NCI-H82 treated with DMSO at 0.1 percent for 48 hours (cell line): ENCODE results near the gene STAB2.

Experiments used
- DNase-seq: peaks from one replicate; lab custom pipeline; 2025; ENCODE audit not compliant: unreplicated experiment; lab: John Stamatoyannopoulos, UW

STAB2 gene

GRCh38 chr12:103742349-103742932, 155.4 kb downstream of the STAB2 start:
- no peak for DNase-seq

- DNase-seq = no peak
Observed at GRCh38 chr12:103743788-103744187, 156.7 kb downstream of the STAB2 start.

GRCh38 chr12:103745962-103746361, 158.9 kb downstream of the STAB2 start:
- DNase-seq = no peak

GRCh38 chr12:103748002-103748401, 160.9 kb downstream of the STAB2 start:
- no peak for DNase-seq

- DNase-seq = no peak
Observed at GRCh38 chr12:103748875-103749274, 161.8 kb downstream of the STAB2 start.

- DNase-seq = no peak
Observed at GRCh38 chr12:103751171-103751570, 164.1 kb downstream of the STAB2 start.

GRCh38 chr12:103751600-103751999, 164.5 kb downstream of the STAB2 start:
- DNase-seq = no peak

- DNase-seq = no peak
Observed at GRCh38 chr12:103755425-103755824, 168.4 kb downstream of the STAB2 start.

- no peak for DNase-seq
Observed at GRCh38 chr12:103756443-103756842, 169.4 kb downstream of the STAB2 start.

GRCh38 chr12:103757248-103757647, 170.2 kb downstream of the STAB2 start:
- no peak for DNase-seq

- DNase-seq = no peak
Observed at GRCh38 chr12:103758310-103759089, 171.4 kb downstream of the STAB2 start.

- DNase-seq = no peak
Observed at GRCh38 chr12:103762473-103762872, 175.4 kb downstream of the STAB2 start.

- DNase-seq = no peak
Observed at GRCh38 chr12:103765322-103765721, 178.2 kb downstream of the STAB2 start.

- DNase-seq = no peak
Observed at GRCh38 chr12:103766028-103766427, 179.0 kb downstream of the STAB2 start.

GRCh38 chr12:103768467-103769123, 181.5 kb downstream of the STAB2 start:
- no peak for DNase-seq

GRCh38 chr12:103769240-103769945, 182.3 kb downstream of the STAB2 start:
- no peak for DNase-seq

- DNase-seq = no peak
Observed at GRCh38 chr12:103771466-103771865, 184.4 kb downstream of the STAB2 start.

- no peak for DNase-seq
Observed at GRCh38 chr12:103772367-103773108, 185.5 kb downstream of the STAB2 start.

GRCh38 chr12:103773109-103773910, 186.2 kb downstream of the STAB2 start:
- DNase-seq = no peak

GRCh38 chr12:103774977-103775560, 188.0 kb downstream of the STAB2 start:
- DNase-seq = no peak
